ENCODE data around the gene MARCHF10. TPM values are rescaled to one million over a fixed set of nuclear protein-coding genes. Genes with fewer than 3 reads are reported as not detected.

Gene MARCHF10
- total and polyA plus RNA-seq, 9 donors = 0.06 to 6.5 (median 0.46) TPM; not detected in 3

- H3K4me3 ChIP-seq = no peak overlapping the region
- H3K9me3 ChIP-seq = no peaks in the 10 kb centered on the region
- H3K36me3 ChIP-seq = no peaks in the 10 kb centered on the region
- TF ChIP-seq CTCF (IDR thresholded peaks at IDR 0.05) (no peak), POLR2A (IDR thresholded peaks at IDR 0.05) (no peak), EP300 (IDR thresholded peaks at IDR 0.05) (no peak)
- no peak overlapping the region for H3K27ac ChIP-seq
- H3K4me1 ChIP-seq (ENCODE audit: insufficient read depth) = no peaks in the 10 kb centered on the region
- no peak for DNase-seq
- intact Hi-C loops (cut with DNase I) = no loop called here
- H3K27me3 ChIP-seq = no peaks in the 10 kb centered on the region
- 41 to 53% (median 46%) methylated on average over 3 of the region's 3 CpGs for WGBS, 3 donors
Observed at GRCh38 chr17:62826956-62827355, 18.8 kb upstream of the MARCHF10 start.

- TF ChIP-seq CTCF (IDR thresholded peaks at IDR 0.05) (no peak), EP300 (IDR thresholded peaks at IDR 0.05) (no peak), POLR2A (IDR thresholded peaks at IDR 0.05) (no peak)
- no peaks in the 10 kb centered on the region for H3K27me3 ChIP-seq
- no peaks in the 10 kb centered on the region for H3K4me1 ChIP-seq (ENCODE audit: insufficient read depth)
- no peak overlapping the region for H3K4me3 ChIP-seq
- no peak for DNase-seq
- no peak overlapping the region for H3K27ac ChIP-seq
- H3K9me3 ChIP-seq = no peaks in the 10 kb centered on the region
- H3K36me3 ChIP-seq = no peaks in the 10 kb centered on the region
- 78 to 84% (median 81%) methylated on average over 3 of the region's 3 CpGs for WGBS, 3 donors
- intact Hi-C loops (cut with DNase I) = no loop called here
Observed at GRCh38 chr17:62825182-62825581, 17.1 kb upstream of the MARCHF10 start.

- intact Hi-C loops (cut with DNase I) = no loop called here
- TF ChIP-seq EP300 (IDR thresholded peaks at IDR 0.05) = no peak
- TF ChIP-seq POLR2A (IDR thresholded peaks at IDR 0.05) = no peak
- TF ChIP-seq CTCF (IDR thresholded peaks at IDR 0.05) = no peak
- H3K27ac ChIP-seq = no peak overlapping the region
- 60 to 71% (median 67%) methylated on average over 7 of the region's 7 CpGs for WGBS, 3 donors
- H3K4me3 ChIP-seq = no peak overlapping the region
- no peaks in the 10 kb centered on the region for H3K4me1 ChIP-seq (ENCODE audit: insufficient read depth)
- H3K36me3 ChIP-seq = no peaks in the 10 kb centered on the region
- DNase-seq = no peak
- no peaks in the 10 kb centered on the region for H3K27me3 ChIP-seq
- H3K9me3 ChIP-seq = no peaks in the 10 kb centered on the region
Observed at GRCh38 chr17:62824290-62825131, 16.4 kb upstream of the MARCHF10 start.

GRCh38 chr17:62823111-62823893 is 15.2 kb upstream of the MARCHF10 start:
- Histone ChIP-seq H3K27ac (no peak overlapping the region), H3K36me3 (no peaks in the 10 kb centered on the region), H3K9me3 (no peaks in the 10 kb centered on the region), H3K27me3 (no peaks in the 10 kb centered on the region), H3K4me3 (no peak overlapping the region), H3K4me1 (ENCODE audit: insufficient read depth) (no peaks in the 10 kb centered on the region)
- no peak for DNase-seq
- no peak for TF ChIP-seq CTCF (IDR thresholded peaks at IDR 0.05)
- TF ChIP-seq EP300 (IDR thresholded peaks at IDR 0.05) = no peak
- no peak for TF ChIP-seq POLR2A (IDR thresholded peaks at IDR 0.05)
- intact Hi-C loops (cut with DNase I) = no loop called here
- 79 to 85% (median 83%) methylated on average over 8 of the region's 8 CpGs for WGBS, 3 donors

Data from ovary (tissue), 9 donors.